GM19240 (cell line): ENCODE results near the gene POLA1.
"Not testable (repeated sequence)": the region's sequence is repeated elsewhere in the genome, so short reads cannot be mapped to it uniquely, and the experiment has no call there.

Experiments
- DNase-seq: peaks from one replicate; pipeline ENCODE4 v3.0.0; 2011; ENCODE audit warnings: low spot score; ENCODE audit not compliant: insufficient read length

Gene POLA1

GRCh38 chrX:24799078-24799477, 105.4 kb downstream of the POLA1 start:
- no peak for DNase-seq

- DNase-seq, result no peak
Observed at GRCh38 chrX:24799565-24799964, 105.8 kb downstream of the POLA1 start.

- DNase-seq, result no peak
Observed at GRCh38 chrX:24805201-24805600, 111.5 kb downstream of the POLA1 start.

GRCh38 chrX:24819807-24820206, 126.1 kb downstream of the POLA1 start:
- DNase-seq, result not testable (repeated sequence)

- DNase-seq, result no peak
Observed at GRCh38 chrX:24828147-24828546, 134.4 kb downstream of the POLA1 start.

- DNase-seq, result no peak
Observed at GRCh38 chrX:24828600-24828999, 134.9 kb downstream of the POLA1 start.

GRCh38 chrX:24833695-24834094, 140.0 kb downstream of the POLA1 start:
- DNase-seq, result no peak

- DNase-seq, result no peak
Observed at GRCh38 chrX:24837966-24838365, 144.2 kb downstream of the POLA1 start.

- no peak for DNase-seq
Observed at GRCh38 chrX:24838629-24839028, 144.9 kb downstream of the POLA1 start.

GRCh38 chrX:24839331-24839730, 145.6 kb downstream of the POLA1 start:
- no peak for DNase-seq

GRCh38 chrX:24842486-24842885, 148.8 kb downstream of the POLA1 start:
- no peak for DNase-seq

GRCh38 chrX:24846550-24847150, 152.9 kb downstream of the POLA1 start:
- no peak for DNase-seq

- no peak for DNase-seq
Observed at GRCh38 chrX:24851289-24851688, 157.6 kb downstream of the POLA1 start.

GRCh38 chrX:24851780-24852179, 158.1 kb downstream of the POLA1 start:
- no peak for DNase-seq

GRCh38 chrX:24858004-24858746, 164.5 kb downstream of the POLA1 start:
- no peak for DNase-seq

GRCh38 chrX:24859211-24859841, 165.6 kb downstream of the POLA1 start:
- no peak for DNase-seq

GRCh38 chrX:24860140-24860539, 166.4 kb downstream of the POLA1 start:
- DNase-seq, result no peak

GRCh38 chrX:24862343-24862742, 168.6 kb downstream of the POLA1 start:
- DNase-seq, result no peak

GRCh38 chrX:24863779-24864178, 170.1 kb downstream of the POLA1 start:
- DNase-seq, result not testable (repeated sequence)

GRCh38 chrX:24870143-24870542, 176.4 kb downstream of the POLA1 start:
- DNase-seq, result no peak

- DNase-seq, result no peak
Observed at GRCh38 chrX:24874604-24875247, 181.0 kb downstream of the POLA1 start.
